Subcutaneous adipose tissue (tissue), 4 donors: ENCODE measurements around the gene SESN1. TPM values are rescaled to one million over a fixed set of nuclear protein-coding genes. Genes with fewer than 3 reads are reported as not detected.

ENCODE experiments used
- total RNA-seq, 4 donors: library from RNA; depleted of rRNA; stranded (reverse); fragments of >200 nt; gene quantifications; one replicate each; pipeline ENCODE4 v1.1.0, GENCODE V29; 2016
- TF ChIP-seq, protein P1 (sequence below): fragments of 450-650 bp; IDR thresholded peaks from one replicate; pipeline ENCODE4 v1.5.1; 2016; ENCODE audit warnings: low read depth, mild to moderate bottlenecking, control low read depth, antibody characterized with exemption, moderate library complexity

The SESN1 gene
- total RNA-seq, 4 donors from 2014 or later: 67.8 to 208 (median 162) TPM

GRCh38 chr6:109053336-109053735 lies 41.3 kb downstream of the SESN1 start:
- TF ChIP-seq, protein P1, sequence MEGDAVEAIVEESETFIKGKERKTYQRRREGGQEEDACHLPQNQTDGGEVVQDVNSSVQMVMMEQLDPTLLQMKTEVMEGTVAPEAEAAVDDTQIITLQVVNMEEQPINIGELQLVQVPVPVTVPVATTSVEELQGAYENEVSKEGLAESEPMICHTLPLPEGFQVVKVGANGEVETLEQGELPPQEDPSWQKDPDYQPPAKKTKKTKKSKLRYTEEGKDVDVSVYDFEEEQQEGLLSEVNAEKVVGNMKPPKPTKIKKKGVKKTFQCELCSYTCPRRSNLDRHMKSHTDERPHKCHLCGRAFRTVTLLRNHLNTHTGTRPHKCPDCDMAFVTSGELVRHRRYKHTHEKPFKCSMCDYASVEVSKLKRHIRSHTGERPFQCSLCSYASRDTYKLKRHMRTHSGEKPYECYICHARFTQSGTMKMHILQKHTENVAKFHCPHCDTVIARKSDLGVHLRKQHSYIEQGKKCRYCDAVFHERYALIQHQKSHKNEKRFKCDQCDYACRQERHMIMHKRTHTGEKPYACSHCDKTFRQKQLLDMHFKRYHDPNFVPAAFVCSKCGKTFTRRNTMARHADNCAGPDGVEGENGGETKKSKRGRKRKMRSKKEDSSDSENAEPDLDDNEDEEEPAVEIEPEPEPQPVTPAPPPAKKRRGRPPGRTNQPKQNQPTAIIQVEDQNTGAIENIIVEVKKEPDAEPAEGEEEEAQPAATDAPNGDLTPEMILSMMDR: no peak

DNA sequence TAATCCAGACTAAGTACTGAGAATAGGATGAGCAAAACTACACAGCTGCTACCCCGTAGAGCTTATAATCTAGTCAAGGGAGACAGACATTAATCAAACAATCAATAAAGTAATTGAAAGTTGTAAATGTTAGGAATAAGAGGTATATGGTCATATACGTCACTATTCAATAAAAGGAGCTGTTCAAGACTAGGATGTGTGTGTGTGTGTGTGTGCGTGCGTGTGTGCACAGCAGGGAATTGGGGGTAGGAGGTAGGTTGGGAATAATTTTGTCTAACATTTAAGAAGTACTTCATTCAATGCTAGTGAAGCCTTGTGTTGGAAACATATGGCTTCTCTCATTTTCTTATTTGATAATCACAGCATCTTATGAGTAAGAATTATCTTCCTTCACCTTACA lies 41.8 kb downstream of the SESN1 start:
- TF ChIP-seq, protein P1: no peak

DNA sequence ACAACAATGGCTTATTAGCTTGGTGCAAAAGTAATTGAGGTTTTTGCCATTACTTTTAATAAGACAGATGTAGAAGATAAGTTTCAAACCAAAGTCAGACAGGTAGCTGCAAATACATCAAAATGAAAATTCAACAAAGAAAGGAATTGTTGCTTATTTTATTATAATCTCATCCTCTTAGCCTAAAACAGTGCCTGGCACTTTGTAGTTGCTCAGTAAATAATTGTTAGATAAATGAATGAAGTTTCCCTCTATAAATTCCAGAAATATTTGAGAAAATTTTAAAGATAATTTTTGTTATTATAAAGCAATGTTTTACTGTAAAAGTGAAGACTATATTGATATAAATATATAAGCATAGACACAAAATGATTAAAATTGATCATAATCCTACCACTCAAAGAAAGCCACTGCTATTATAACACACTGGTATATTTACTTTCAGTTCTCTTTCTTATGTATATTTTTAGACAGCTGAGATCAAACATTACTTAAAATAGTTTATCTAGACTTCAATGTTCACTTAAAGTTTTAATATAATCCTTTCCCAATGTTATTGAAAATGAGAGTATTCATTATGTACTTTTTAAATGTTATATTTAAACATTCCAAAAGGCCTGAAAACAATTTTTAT lies 42.5 kb downstream of the SESN1 start:
- TF ChIP-seq, protein P1: no peak

DNA sequence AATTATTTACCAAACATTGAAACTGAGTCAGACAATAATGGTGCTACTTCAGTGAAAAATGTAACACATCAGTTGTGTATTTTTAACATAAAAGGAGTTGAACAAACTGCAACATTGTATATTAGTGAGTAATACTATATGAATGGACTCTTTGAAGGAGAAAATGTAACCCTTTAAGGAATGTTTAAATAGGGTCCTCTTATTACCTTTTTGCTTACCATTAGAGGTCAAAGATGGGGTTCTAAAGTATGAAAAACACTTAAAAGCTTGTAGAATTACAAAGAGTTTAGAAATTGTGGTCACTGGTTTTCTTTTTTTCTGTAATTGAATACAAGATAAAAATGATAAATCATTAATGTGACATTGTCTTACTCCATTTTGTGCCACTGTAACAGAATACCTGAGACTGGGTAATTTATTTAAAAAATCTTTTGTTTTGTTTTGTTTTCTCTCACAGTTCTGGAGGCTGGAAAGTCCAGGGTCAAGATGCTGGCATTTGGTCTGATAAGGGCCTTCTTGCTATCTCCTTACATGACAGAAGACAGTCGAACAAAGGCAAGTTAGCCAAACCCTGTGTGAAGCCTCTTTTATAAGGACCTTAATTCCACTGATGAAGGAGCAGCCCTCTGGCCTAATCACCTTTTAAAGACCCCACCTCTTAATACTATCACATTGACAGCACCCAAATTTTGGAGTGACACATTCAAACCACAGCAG lies 43.2 kb downstream of the SESN1 start:
- TF ChIP-seq, protein P1: no peak

DNA sequence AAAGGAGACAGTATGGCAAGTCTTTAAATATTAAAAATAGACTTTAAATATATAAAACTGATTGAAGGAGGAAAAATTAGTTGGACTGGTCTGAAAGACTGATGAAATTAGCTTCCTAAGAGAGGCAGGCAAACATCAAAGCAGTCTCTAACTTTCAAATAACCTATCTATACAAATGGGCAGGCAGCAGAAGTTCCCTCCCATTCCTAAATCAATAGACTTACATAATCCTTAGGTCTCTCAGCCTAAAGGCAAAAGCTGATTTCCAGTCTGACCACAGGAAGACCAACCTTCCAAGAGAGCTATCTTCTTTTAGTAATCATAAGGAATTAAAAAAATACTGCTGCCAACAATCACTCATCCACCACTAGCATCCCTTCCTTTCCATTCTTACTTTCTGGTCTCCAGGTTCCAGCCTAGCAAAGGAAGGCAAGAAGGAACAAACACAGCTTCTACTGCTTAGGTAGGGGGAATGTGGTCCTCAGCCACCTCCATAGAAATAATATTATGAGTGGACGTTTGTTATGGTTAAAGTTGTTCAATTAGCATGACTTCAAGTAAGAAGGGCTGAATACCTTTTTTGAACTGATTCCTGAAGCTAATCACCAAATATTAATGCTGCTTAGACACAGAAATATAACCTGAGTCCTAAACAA lies 44.1 kb downstream of the SESN1 start:
- TF ChIP-seq, protein P1: no peak

- TF ChIP-seq, protein P1: no peak
Observed at GRCh38 chr6:109050012-109050411, 44.6 kb downstream of the SESN1 start.

DNA sequence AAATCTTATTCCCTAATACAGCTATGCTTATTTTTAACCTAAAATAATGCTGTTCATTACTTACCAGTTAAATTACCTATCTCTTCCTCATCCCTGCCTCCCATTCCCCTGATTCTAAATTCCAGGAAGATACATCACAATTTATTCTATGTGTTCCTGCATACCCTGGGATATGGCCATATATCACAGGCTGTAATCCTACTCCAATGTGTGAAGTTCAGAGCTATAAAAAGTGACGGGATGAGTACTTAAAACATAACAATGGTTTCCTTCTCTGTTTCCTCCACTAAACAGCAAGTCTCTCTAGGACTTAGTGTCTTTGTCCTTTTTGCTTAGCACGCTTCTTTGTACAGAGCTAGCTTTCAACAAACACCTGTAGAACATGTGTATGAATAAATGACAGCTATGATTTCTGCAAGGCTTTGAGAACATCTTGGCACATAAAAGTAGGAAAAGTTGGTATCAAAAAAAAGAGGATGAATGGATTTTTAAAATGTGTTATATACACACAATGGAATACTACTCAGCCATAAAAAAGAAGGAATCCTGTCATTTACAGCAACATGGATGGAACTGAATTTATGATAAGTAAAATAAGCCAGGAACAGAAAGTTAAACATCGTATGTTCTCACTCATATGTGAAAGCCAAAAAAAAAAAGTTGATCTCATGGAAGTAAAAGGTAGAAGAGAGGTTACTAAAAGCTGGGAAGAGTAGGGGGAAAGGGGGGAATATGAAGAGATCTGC lies 45.8 kb downstream of the SESN1 start:
- TF ChIP-seq, protein P1: no peak
